Activated CD8-positive, alpha-beta T cell treated with anti-CD3 and anti-CD28 coated beads, Interleukin-2, amount 10 ng/mL, durations not matched to agents 7 days and 5 days (primary cell): ENCODE results near the gene HEATR1. TPM values are rescaled to one million over a fixed set of nuclear protein-coding genes. Genes with fewer than 3 reads are reported as not detected.
"Not testable (repeated sequence)": the region's sequence is repeated elsewhere in the genome, so short reads cannot be mapped to it uniquely, and the experiment has no call there.

Experiments
- ATAC-seq: fragments of 150-1000 bp; cut with Tn5 transposase; one replicate; pipeline ENCODE4 v1.10.0; 2021; ENCODE audit warnings: moderate library complexity
- CTCF ChIA-PET: fragments of 350-600 bp; sonication (Branson Sonifier 250); formaldehyde crosslinking; loops from one replicate; lab custom pipeline; 2021; ENCODE audit warnings: antibody characterized with exemption; lab: Charles Lee
- POLR2A ChIA-PET: fragments of 350-600 bp; sonication (Branson Sonifier 250); formaldehyde crosslinking; loops from one replicate; lab custom pipeline; 2021; ENCODE audit warnings: antibody characterized with exemption; lab: Charles Lee
- DNase-seq: peaks from one replicate; pipeline ENCODE4 v3.0.0-alpha.2; 2020
- H3K27ac Mint-ChIP-seq: one replicate; pipeline ENCODE4 v1.8.0; 2021; ENCODE audit warnings: mild to moderate bottlenecking, mixed read lengths
- H3K27me3 Mint-ChIP-seq: one replicate; pipeline ENCODE4 v1.8.0; 2021; ENCODE audit warnings: low read depth, mixed read lengths
- H3K36me3 Mint-ChIP-seq: one replicate; pipeline ENCODE4 v1.8.0; 2021; ENCODE audit warnings: low read depth, mixed read lengths
- H3K4me1 Mint-ChIP-seq: one replicate; pipeline ENCODE4 v1.8.0; 2021; ENCODE audit warnings: low read depth, mixed read lengths
- H3K4me3 Mint-ChIP-seq: one replicate; pipeline ENCODE4 v1.8.0; 2021; ENCODE audit warnings: mild to moderate bottlenecking, mixed read lengths
- H3K9me3 Mint-ChIP-seq: one replicate; pipeline ENCODE4 v1.8.0; 2022; ENCODE audit warnings: mixed read lengths; ENCODE audit not compliant: insufficient read depth
- total RNA-seq, 2 experiments: library from RNA; stranded (reverse); gene quantifications; one replicate each; pipeline ENCODE4 v1.2.3, GENCODE V29; 2021

Gene HEATR1
- total RNA-seq, 2 experiments from 2014 or later, result 41.1 to 45.9 TPM

GRCh38 chr1:236577041-236577440, 27.3 kb downstream of the HEATR1 start:
- not testable (repeated sequence) for H3K27ac Mint-ChIP-seq

DNA sequence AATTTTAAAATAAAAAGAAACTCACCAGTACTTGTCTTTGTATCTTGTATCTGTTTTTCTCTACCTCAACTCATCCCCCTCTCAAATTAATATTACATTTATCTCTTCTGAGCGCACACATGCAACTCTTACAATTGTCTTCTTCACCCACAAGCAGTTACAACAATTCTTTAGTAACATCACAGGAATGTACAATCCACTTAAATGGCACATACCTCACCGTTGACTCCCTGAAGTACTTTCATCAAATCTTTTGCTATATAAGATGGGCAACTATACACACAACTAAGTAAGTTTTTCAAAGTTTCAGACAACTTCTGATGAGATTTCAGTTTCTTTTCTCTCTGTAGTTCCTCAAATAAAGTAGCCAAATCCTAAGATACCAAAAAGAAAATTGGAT, 28.3 kb downstream of the HEATR1 start:
- no peak overlapping the region for H3K4me3 Mint-ChIP-seq
- ATAC-seq, result no peak
- ChIA-PET CTCF (no interaction called here), POLR2A (no interaction called here)
- peaks cover 40% of the 10 kb centered on the region for H3K36me3 Mint-ChIP-seq
- H3K27me3 Mint-ChIP-seq, result no peaks in the 10 kb centered on the region
- H3K9me3 Mint-ChIP-seq, result no peaks in the 10 kb centered on the region
- H3K27ac Mint-ChIP-seq, result no peak overlapping the region
- no peaks in the 10 kb centered on the region for H3K4me1 Mint-ChIP-seq
- no peak for DNase-seq

More at GRCh38 chr1:236577041-236577440, 27.3 kb downstream of the HEATR1 start:
- ATAC-seq, DNase-seq, H3K9me3 Mint-ChIP-seq, CTCF ChIA-PET, POLR2A ChIA-PET, H3K4me1 Mint-ChIP-seq, H3K27me3 Mint-ChIP-seq, H3K4me3 Mint-ChIP-seq: not testable (repeated sequence)
- peaks cover 46% of the 10 kb centered on the region for H3K36me3 Mint-ChIP-seq

DNA sequence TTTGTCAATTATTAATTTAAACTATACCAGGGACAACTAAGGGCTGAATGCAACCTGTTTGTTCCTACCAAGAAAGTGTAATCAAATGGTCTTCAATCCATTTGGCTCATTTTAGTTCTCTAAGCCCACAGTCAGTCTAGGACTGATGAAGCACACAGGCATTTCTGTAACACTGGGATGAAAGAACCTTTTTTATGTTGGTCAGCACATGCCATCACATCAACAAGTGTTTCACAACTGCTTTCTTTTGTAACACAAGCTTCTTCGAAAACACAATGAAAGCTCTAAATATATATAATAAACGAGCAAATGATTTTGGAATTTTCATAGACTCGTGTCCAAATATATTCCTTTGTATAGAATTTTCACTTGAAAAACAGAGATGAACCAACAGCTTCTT, 28.8 kb downstream of the HEATR1 start:
- H3K27ac Mint-ChIP-seq, result no peak overlapping the region

DNA sequence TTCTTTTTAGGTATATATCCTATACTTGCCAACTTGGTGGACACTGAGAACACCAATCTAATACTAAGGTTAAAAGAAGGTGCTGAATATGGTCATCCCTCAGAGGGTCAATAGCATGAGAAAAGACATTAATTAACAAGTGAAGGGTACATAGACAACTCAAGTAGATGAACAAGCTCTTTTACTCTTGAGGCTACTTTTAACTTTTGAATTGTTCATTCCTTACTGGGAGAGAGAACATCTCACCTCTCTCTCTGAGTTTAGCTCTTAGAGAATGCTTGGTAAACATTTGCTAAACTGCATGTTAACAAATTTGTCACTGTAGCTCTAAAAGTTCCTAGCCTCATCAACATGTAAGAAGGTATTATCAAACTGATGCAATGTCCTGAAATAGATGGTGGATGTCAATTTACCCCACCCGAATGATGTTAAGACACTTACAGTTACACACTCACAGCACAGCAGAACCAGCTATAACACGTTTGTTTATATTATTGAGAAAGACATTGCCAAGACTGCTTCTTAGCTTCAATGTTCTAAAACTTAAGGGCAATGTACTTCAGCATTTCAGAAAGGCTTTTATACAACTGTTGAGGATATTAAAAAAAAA, 35.9 kb downstream of the HEATR1 start:
- Mint-ChIP-seq H3K27ac (no peak overlapping the region), H3K36me3 (peaks cover 57% of the 10 kb centered on the region), H3K4me1 (peaks cover 10% of the 10 kb centered on the region), H3K27me3 (no peaks in the 10 kb centered on the region), H3K9me3 (no peaks in the 10 kb centered on the region), H3K4me3 (no peak overlapping the region)
- ChIA-PET CTCF (no interaction called here), POLR2A (no interaction called here)
- no peak for ATAC-seq
- no peak for DNase-seq

More for the DNA sequence above, 28.8 kb downstream of the HEATR1 start:
- H3K27me3 Mint-ChIP-seq, result no peaks in the 10 kb centered on the region
- DNase-seq (no peak), ATAC-seq (no peak)
- CTCF ChIA-PET, result no interaction called here
- H3K4me1 Mint-ChIP-seq, result no peaks in the 10 kb centered on the region
- no peak overlapping the region for H3K4me3 Mint-ChIP-seq
- H3K36me3 Mint-ChIP-seq, result peaks cover 41% of the 10 kb centered on the region
- POLR2A ChIA-PET, result no interaction called here
- no peaks in the 10 kb centered on the region for H3K9me3 Mint-ChIP-seq

GRCh38 chr1:236565530-236565929, 38.8 kb downstream of the HEATR1 start:
- H3K9me3 Mint-ChIP-seq, result no peaks in the 10 kb centered on the region
- ChIA-PET CTCF (no interaction called here), POLR2A (no interaction called here)
- H3K4me3 Mint-ChIP-seq, result no peak overlapping the region
- H3K27ac Mint-ChIP-seq, result no peak overlapping the region
- H3K4me1 Mint-ChIP-seq, result peaks cover 10% of the 10 kb centered on the region
- peaks cover 60% of the 10 kb centered on the region for H3K36me3 Mint-ChIP-seq
- ATAC-seq (no peak), DNase-seq (no peak)
- no peaks in the 10 kb centered on the region for H3K27me3 Mint-ChIP-seq

- CTCF ChIA-PET, result no interaction called here
Measured at GRCh38 chr1:236561976-236562375, 42.3 kb downstream of the HEATR1 start.

DNA sequence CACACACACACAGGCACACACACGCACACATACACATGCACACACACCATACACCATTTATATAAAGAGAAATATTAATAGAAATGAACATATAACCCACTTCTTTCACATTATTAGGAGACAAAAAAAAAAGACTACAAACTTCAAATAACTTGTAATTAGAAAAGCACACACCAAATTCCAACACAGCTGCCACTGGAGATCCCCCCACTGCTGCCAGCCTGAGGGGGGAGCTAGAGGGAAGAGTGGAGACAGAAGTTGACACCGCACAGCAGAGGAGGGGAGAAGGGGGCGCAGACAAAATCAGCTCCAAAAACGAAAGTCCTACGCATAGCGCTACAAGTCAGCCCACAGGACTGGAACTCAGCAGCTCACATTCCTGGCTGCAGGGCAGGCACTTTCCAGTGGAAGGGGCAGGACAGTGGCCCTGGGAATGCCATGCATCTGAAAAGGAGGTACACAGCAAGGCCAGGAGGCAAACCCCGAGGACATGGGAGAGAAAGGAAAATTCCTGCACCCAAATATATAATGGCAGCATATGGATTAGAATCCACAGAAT, 44.0 kb downstream of the HEATR1 start:
- ChIA-PET CTCF (no interaction called here), POLR2A (no interaction called here)
- H3K4me1 Mint-ChIP-seq, result peaks cover 8% of the 10 kb centered on the region
- DNase-seq, result no peak
- ATAC-seq, result no peak
- no peaks in the 10 kb centered on the region for H3K27me3 Mint-ChIP-seq
- H3K4me3 Mint-ChIP-seq, result no peak overlapping the region
- no peak overlapping the region for H3K27ac Mint-ChIP-seq
- H3K36me3 Mint-ChIP-seq, result peaks cover 63% of the 10 kb centered on the region
- H3K9me3 Mint-ChIP-seq, result no peaks in the 10 kb centered on the region

More at GRCh38 chr1:236561976-236562375, 42.3 kb downstream of the HEATR1 start:
- no peak overlapping the region for H3K27ac Mint-ChIP-seq
- H3K27me3 Mint-ChIP-seq, result no peaks in the 10 kb centered on the region
- ATAC-seq (no peak), DNase-seq (no peak)
- POLR2A ChIA-PET, result no interaction called here
- H3K4me1 Mint-ChIP-seq, result peaks cover 10% of the 10 kb centered on the region
- H3K4me3 Mint-ChIP-seq, result no peak overlapping the region
- peaks cover 62% of the 10 kb centered on the region for H3K36me3 Mint-ChIP-seq
- no peaks in the 10 kb centered on the region for H3K9me3 Mint-ChIP-seq

DNA sequence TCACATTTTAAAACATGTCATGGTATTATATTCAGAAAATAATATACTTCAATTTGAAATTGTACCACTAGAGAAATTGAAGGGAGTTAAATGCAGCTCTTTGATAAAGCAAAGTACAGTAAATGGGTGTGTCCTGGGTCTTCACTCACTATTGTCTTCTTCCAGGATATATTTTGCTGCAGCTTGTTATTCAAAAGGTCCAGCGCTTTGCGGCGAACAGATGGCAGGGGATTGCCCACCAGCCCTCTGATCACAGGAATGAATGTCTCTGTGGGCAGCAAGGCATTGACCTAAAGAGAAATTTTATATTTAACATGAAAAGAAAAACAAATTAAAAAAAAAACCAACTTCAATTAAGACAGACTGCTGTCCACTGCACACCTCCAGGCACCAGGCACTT, 45.5 kb downstream of the HEATR1 start:
- H3K36me3 Mint-ChIP-seq, result peaks cover 57% of the 10 kb centered on the region
- no peak overlapping the region for H3K4me3 Mint-ChIP-seq
- CTCF ChIA-PET, result interaction anchor here (0.8 to 1.9 kb wide), 2 partner anchors 10 to 16 kb away, joined by 3 to 8 read pairs; no protein-coding TSS in a partner anchor
- no peaks in the 10 kb centered on the region for H3K9me3 Mint-ChIP-seq
- ATAC-seq (no peak), DNase-seq (no peak)
- no peaks in the 10 kb centered on the region for H3K27me3 Mint-ChIP-seq
- POLR2A ChIA-PET, result no interaction called here
- H3K4me1 Mint-ChIP-seq, result no peaks in the 10 kb centered on the region
- no peak overlapping the region for H3K27ac Mint-ChIP-seq

DNA sequence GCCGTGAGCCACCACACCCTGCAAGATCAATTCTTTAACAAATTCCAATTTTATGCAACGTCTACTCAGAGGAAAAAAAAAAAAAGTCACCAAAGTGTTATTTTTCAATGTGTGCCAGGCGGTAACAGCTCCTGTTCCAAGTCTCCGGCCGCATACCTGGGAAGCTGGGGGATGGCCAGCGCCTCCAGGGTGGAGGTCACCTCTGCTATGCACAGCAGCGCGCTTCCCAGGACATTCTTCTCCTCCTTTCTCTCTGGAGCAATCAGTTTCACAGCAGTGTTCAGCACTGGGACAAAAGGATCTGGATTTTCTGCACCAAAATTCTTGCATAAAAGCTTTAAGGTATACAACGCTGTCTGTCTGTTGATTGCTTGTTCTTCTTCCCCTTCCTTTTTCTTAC, 46.2 kb downstream of the HEATR1 start:
- Mint-ChIP-seq H3K4me1 (no peaks in the 10 kb centered on the region), H3K27me3 (no peaks in the 10 kb centered on the region), H3K27ac (no peak overlapping the region), H3K4me3 (no peak overlapping the region), H3K9me3 (no peaks in the 10 kb centered on the region), H3K36me3 (peaks cover 56% of the 10 kb centered on the region)
- CTCF ChIA-PET, result interaction anchor here (1.9 kb wide), 1 partner anchor 9 kb away, joined by 8 read pairs; no protein-coding TSS in a partner anchor
- no peak for ATAC-seq
- POLR2A ChIA-PET, result interaction anchor here (1.1 kb wide), 1 partner anchor 10 kb away, joined by 3 read pairs; no protein-coding TSS in a partner anchor
- DNase-seq, result no peak

GRCh38 chr1:236556606-236557005, 47.7 kb downstream of the HEATR1 start:
- Mint-ChIP-seq H3K4me3 (no peak overlapping the region), H3K27me3 (no peaks in the 10 kb centered on the region), H3K9me3 (no peaks in the 10 kb centered on the region), H3K27ac (no peak overlapping the region), H3K4me1 (no peaks in the 10 kb centered on the region), H3K36me3 (peaks cover 54% of the 10 kb centered on the region)
- DNase-seq, result no peak
- CTCF ChIA-PET, result no interaction called here
- POLR2A ChIA-PET, result no interaction called here
- ATAC-seq, result no peak

DNA sequence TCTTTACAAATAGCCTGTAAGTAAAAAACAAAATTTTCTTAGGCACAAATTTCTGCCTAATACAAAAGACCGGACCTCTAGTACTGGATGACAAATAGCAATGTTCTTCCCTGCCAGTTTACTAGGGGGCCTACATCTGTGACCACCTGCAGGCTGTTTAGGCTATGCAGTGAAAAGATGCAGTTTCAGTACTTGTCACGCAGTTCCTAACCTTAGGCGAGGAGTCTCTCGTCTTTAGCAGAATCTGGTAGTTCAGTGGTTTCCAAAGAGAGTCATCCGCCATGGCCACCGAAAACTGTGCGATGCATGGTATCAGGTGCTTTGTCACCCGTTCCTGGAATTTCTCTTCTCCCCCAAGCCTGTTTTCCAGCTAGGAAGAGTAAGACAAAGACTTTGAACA, 50.9 kb downstream of the HEATR1 start:
- H3K27me3 Mint-ChIP-seq, result no peaks in the 10 kb centered on the region
- H3K9me3 Mint-ChIP-seq, result no peaks in the 10 kb centered on the region
- ChIA-PET CTCF (no interaction called here), POLR2A (no interaction called here)
- ATAC-seq, result no peak
- no peak overlapping the region for H3K27ac Mint-ChIP-seq
- no peak for DNase-seq
- H3K36me3 Mint-ChIP-seq, result peaks cover 68% of the 10 kb centered on the region
- H3K4me3 Mint-ChIP-seq, result no peak overlapping the region
- H3K4me1 Mint-ChIP-seq, result peaks cover 1% of the 10 kb centered on the region

DNA sequence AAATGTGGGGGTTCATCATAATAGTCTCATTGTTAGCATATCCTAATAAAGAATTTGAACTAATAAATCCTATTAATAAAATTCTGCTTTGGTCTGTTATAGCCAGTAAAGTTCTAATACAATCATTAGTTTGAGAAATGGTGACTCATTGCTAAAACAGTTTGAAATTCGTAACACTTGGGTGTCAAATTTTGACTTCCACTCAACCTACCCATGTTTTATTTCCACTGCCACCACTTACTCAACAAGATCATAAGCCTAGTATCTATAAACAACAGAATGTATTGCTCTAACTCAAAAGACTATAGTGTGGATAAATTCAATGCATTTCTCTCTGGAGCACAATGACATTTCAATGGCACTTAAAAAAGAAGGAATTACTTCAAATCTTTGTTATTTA, 51.4 kb downstream of the HEATR1 start:
- Mint-ChIP-seq H3K4me3 (no peak overlapping the region), H3K9me3 (no peaks in the 10 kb centered on the region), H3K4me1 (peaks cover 1% of the 10 kb centered on the region), H3K27ac (no peak overlapping the region), H3K36me3 (peaks cover 68% of the 10 kb centered on the region), H3K27me3 (no peaks in the 10 kb centered on the region)
- DNase-seq (no peak), ATAC-seq (no peak)
- POLR2A ChIA-PET, result no interaction called here
- CTCF ChIA-PET, result no interaction called here
